Stomach smooth muscle (tissue), 2 donors: ENCODE results near the gene FOXRED1.
"Not testable (repeated sequence)": the region's sequence is repeated elsewhere in the genome, so short reads cannot be mapped to it uniquely, and the experiment has no call there.

Source experiments
- H3K27ac ChIP-seq: one replicate; pipeline ENCODE4 v1.7.0; 2013; ENCODE audit warnings: mild to moderate bottlenecking, low read length, inconsistent platforms
- H3K27me3 ChIP-seq, 2 donors: one replicate each; pipeline ENCODE4 v1.7.0; 2013; ENCODE audit warnings: low read length in 2 of 2; ENCODE audit not compliant: insufficient read depth in 2 of 2, control insufficient read depth in 1 of 2
- H3K36me3 ChIP-seq, 2 donors: one replicate each; pipeline ENCODE4 v1.7.0; 2013; ENCODE audit warnings: low read length in 2 of 2; ENCODE audit not compliant: control insufficient read depth in 2 of 2, insufficient read depth in 2 of 2
- H3K4me1 ChIP-seq: one replicate; pipeline ENCODE4 v1.7.0; 2013; ENCODE audit warnings: low read length; ENCODE audit not compliant: control insufficient read depth, insufficient read depth
- H3K4me3 ChIP-seq, 2 donors: one replicate each; pipeline ENCODE4 v1.7.0; 2013; ENCODE audit warnings: low read length in 2 of 2
- H3K9ac ChIP-seq, 2 donors: one replicate each; pipeline ENCODE4 v1.7.0; 2013; ENCODE audit warnings: low read length in 2 of 2, mild to moderate bottlenecking in 1 of 2
- H3K9me3 ChIP-seq, 2 donors: one replicate each; pipeline ENCODE4 v1.7.0; 2013; ENCODE audit warnings: low read length in 2 of 2; ENCODE audit not compliant: control insufficient read depth in 2 of 2
- donor health status: healthy.
- donor health status: Pancreatic carcinoma.

Gene FOXRED1

DNA sequence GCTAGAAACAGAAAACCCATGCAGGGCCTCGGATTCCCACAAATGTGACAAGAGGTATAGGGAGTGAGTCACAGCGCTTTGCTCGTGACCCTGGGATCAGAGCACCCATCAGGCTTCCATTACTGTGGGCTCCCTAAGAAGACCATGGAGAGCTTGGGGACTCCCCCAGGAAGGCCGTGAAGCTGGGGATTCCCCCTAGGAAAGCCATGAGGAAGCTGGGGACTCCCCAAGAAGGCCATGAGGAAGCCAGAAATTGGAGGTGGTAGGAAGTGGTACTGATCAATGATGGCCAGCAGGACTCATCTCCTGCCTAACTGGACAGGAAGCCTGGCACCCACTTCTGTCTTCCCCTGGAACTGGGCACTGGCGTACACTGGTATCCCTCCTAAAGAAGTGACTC is 24.8 kb downstream of the FOXRED1 start:
- Histone ChIP-seq H3K36me3 (peaks cover 29 to 42% of the 10 kb centered on the region in 2 donors), H3K27ac (no peak overlapping the region), H3K9ac (no peak overlapping the region), H3K27me3 (no peaks in the 10 kb centered on the region), H3K4me1 (peaks cover 4% of the 10 kb centered on the region), H3K4me3 (no peak overlapping the region), H3K9me3 (no peaks in the 10 kb centered on the region)

DNA sequence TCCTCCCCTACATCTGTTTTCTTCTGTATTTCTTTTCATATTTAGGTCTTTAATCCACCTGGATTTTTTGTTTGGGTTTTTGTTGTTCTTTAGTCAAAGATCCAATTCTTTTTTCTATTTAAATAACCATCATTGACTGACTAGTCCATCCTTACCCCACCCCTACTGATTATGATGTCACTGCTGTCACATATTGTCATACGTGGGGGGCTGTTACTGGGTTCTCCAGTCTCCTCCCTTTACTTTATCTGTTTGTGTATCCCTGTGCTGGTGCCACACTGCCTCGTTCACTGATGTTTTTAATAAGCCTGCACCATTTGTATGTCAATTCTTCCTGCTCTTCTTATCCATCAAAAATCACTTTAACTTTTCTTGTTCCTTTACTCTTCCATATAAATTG is 28.1 kb downstream of the FOXRED1 start:
- no peaks in the 10 kb centered on the region for H3K27me3 ChIP-seq

DNA sequence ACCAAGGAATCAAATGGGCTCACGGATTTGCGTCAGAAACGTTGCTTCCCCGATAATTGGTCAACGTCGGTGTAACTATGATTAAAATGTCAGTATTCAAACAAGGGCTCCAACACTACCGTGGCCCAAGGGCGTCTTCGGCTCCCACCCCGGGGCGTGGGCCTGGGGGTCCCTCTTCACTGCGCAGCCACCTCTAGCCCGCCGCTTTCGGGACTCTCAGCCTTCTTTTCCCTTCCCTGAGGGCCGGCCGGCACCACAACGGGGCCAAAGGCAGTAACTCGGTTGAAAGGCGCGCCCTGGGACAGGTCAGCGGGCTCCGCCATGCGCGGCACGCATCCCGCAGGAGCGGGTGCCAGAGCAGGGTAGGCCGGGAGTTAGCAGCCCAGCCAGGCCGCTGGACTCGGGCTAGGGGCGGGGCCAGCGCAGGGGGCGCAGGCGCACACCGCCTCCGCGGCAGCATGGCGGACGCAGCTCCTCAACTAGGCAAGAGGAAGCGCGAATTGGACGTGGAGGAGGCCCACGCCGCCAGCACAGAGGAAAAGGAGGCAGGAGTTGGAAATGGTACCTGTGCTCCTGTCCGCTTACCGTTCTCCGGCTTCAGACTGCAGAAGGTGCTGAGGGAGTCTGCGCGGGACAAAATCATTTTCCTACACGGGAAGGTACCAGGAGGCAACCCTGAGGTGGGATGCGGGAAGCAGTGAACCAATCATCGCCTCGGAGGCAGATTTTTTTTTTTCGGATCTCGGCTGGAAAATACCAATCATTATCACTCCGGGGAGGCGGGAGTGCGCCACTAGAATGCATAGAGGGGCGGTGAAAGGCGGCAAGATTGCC is 34.9 kb downstream of the FOXRED1 start, which contains the start of gene DCPS:
Gene DCPS, plus strand, starts transcription at position 438 of the 834 bp plus-strand sequence. Its CDS starts 21 bp downstream, at position 459.
- H3K4me3 ChIP-seq: peak within 1 kb of the TSS; percentile 97 to 98
- no peaks in the 10 kb centered on the region for H3K9me3 ChIP-seq
- no peaks in the 10 kb centered on the region for H3K27me3 ChIP-seq
- peaks cover 14% of the 10 kb centered on the region for H3K4me1 ChIP-seq
- peak within 1 kb of the TSS; percentile 92 for H3K27ac ChIP-seq
- peaks cover 4 to 5% of the 10 kb centered on the region in 2 donors for H3K36me3 ChIP-seq
- H3K9ac ChIP-seq: peak within 1 kb of the TSS; percentile 91 to 93

More for the DNA sequence above, 28.1 kb downstream of the FOXRED1 start:
- Histone ChIP-seq H3K27ac (no peak overlapping the region), H3K9me3 (no peaks in the 10 kb centered on the region), H3K9ac (no peak overlapping the region), H3K4me1 (no peaks in the 10 kb centered on the region), H3K36me3 (peaks cover 22 to 28% of the 10 kb centered on the region in 2 donors), H3K4me3 (no peak overlapping the region)

DNA sequence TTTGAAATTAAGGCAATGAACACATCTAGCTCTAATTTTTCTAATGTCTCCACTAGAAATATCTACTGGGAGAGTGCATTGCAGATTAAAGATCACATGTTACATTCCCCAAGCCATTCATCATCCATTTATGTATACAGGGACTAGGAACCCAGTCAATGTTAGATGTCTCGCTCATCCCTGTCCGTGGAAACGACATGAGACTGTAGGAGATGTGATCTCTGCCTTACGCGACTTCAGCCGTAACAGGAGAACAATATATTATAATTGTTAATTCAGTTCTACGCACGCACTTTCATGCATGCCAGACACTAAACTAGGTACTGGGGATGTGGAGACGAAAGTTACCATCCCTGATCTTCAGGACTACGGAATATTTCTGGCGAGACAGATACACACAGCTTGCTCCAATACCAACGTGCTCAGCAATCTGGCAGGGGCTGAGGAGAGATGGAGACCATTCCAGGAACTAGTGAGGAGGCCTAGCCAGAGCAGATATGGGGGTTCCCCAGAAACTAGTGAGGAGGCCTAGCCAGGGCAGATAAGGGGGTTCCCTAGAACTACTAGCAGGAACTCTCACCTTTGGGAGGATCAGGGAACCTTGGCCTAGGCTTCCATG is 35.6 kb downstream of the FOXRED1 start:
- Histone ChIP-seq H3K4me1 (peaks cover 14% of the 10 kb centered on the region), H3K9me3 (no peaks in the 10 kb centered on the region), H3K36me3 (peaks cover 4% of the 10 kb centered on the region in 2 donors), H3K27me3 (no peaks in the 10 kb centered on the region), H3K27ac (peak overlapping the region; percentile 92), H3K9ac (peak overlapping the region; percentile 91 to 93), H3K4me3 (peak overlapping the region; percentile 97 to 98)

DNA sequence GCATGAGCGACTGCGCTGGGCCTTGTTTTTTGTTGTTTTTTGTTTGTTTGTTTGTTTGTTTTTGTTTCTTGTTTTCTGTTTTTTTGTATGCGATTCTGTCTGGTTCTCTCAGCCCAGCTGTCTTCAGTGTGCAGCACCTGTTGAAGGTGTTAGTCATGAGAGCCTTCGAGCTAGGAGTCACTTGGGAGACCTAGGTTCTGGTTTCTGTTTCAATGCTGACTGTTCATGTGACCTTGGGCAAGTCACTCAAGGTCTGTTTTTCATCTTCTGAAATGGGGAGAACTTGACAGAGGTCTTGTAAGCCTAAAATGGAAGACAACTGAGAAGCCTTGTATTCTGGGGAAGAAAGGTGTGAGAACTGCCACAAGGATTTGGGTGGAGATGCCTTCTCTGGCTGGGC is 36.7 kb downstream of the FOXRED1 start:
- Histone ChIP-seq H3K27me3 (no peaks in the 10 kb centered on the region), H3K9ac (no peak overlapping the region), H3K4me3 (no peak overlapping the region), H3K36me3 (peaks cover 0 to 4% of the 10 kb centered on the region in 2 donors), H3K27ac (no peak overlapping the region), H3K4me1 (peaks cover 16% of the 10 kb centered on the region), H3K9me3 (no peaks in the 10 kb centered on the region)

DNA sequence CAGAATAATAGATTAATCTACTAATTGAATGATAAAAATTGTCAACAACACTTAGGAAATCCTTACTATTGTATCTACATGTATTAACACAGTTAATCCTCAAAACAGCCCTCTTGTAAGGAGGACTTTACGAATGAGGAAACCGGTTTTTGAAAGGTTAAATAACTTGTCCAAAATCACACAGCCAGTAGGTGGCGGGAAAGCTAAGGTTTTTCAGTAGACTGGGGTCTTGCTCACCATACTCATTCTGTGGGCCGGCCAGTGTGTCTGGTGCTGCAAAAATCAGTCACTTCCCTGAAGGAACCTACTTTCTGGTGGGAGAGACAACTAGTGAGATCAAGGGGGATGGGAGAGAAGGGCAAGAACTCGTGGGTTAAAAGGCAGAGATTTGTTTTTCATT is 38.8 kb downstream of the FOXRED1 start:
- H3K36me3 ChIP-seq: peaks cover 0 to 7% of the 10 kb centered on the region in 2 donors
- H3K27me3 ChIP-seq: no peaks in the 10 kb centered on the region
- H3K9ac ChIP-seq: no peak overlapping the region
- no peak overlapping the region for H3K4me3 ChIP-seq
- H3K27ac ChIP-seq: no peak overlapping the region
- no peaks in the 10 kb centered on the region for H3K9me3 ChIP-seq
- H3K4me1 ChIP-seq: peaks cover 22% of the 10 kb centered on the region

DNA sequence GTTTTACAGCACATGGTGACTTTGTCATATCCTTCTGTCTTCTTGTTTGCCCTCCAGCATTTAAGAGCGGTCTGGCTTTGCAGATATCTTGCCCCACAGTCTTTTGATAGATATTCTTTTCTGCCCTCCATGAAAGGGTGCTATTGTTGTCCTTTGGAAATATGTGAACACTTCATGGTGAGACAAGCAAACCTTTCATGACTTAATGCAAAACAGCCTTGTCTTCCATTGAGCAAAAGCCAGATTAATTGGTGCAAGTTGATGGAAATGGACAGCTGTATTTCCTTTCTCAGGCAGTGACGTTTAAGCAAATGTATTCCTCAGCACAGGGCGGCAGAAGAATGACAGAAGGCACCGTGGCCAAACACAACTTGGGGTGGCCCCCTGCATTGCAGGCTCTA is 39.3 kb downstream of the FOXRED1 start:
- Histone ChIP-seq H3K9ac (no peak overlapping the region), H3K4me1 (peaks cover 22% of the 10 kb centered on the region), H3K36me3 (peaks cover 0 to 9% of the 10 kb centered on the region in 2 donors), H3K4me3 (no peak overlapping the region), H3K27me3 (no peaks in the 10 kb centered on the region), H3K9me3 (no peaks in the 10 kb centered on the region), H3K27ac (no peak overlapping the region)

DNA sequence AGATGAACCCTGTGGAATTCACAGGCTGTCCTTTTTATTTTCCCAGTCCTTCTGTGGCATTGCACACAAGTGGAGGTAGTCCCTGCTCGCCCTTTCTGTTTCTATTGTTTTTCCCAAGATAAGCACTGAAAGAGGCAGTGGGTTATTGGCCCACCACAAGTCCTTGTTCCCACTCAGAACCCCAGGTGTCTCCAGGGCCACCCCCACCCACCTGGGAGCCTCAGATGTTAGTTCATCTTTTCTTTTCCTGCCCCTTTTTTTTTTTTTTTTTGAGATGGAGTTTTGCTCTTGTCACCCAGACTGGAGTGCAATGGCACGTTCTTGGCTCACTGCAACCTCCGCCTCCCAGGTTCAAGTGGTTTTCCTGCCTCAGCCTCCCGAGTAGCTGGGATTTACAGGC is 39.8 kb downstream of the FOXRED1 start:
- not testable (repeated sequence) for H3K9ac ChIP-seq, H3K27me3 ChIP-seq, H3K36me3 ChIP-seq, H3K4me3 ChIP-seq, H3K9me3 ChIP-seq, H3K27ac ChIP-seq
- H3K4me1 ChIP-seq: peaks cover 19% of the 10 kb centered on the region

DNA sequence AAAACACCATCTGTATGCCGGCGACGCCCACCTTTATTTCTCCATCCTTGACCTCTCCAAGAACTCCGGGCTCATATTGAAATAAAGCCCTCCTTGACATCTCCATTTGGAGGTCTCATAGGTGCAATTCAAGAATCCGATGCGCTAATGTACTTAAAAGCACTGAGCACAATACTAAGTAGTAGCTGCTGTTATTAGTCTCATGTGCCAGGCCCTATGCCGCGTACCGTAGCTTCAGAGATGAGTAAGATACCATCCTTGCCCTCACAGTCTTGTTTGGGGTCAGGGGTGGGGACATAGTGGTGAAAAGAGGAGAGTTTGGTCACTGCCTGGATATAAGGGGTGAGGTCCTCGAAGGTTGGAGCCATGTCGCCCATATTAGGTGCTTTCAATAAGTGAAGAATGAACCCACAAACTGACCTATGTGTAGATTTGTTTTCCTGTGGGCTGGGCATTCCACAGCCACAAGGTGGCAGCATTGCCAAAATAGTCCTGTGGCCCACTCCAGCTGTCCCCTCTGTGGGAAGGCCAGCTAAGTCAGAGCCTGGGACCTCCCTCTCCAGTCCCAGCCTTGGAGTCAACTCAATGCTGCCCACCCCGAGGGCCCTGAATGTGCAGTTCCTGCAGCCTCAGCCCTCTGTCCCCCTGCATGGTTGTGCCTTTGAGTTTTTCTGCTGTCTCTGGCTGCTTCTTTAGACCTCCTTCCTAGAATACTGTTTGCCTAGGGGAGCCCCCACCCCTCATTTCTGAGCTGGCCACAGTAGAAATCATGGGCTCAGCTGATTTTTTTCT is 41.4 kb downstream of the FOXRED1 start:
- Histone ChIP-seq H3K27ac (no peak overlapping the region), H3K9me3 (no peaks in the 10 kb centered on the region), H3K4me3 (peak overlapping the region in 1 of 2 donors; percentile 29), H3K27me3 (no peaks in the 10 kb centered on the region), H3K9ac (peak overlapping the region in 1 of 2 donors; percentile 36), H3K4me1 (peaks cover 8% of the 10 kb centered on the region), H3K36me3 (peaks cover 0 to 12% of the 10 kb centered on the region in 2 donors)

DNA sequence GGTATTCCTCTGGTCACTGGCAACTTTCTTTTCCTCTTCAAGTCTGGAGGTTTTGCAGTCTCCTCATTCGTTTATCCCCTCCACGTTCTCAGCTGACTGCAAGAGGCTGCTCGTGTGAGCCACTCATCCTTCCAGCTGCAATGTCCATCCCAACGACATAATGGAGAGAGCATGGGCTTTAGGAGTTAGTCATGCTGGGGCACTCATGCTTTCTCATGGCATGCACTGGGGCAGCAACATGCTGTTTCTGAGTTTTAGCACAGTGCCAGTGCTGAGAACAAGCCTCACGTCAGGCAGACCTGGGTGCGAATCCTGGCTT is 42.0 kb downstream of the FOXRED1 start:
- Histone ChIP-seq H3K9ac (peak overlapping the region in 1 of 2 donors; percentile 36), H3K9me3 (no peaks in the 10 kb centered on the region), H3K4me1 (peaks cover 8% of the 10 kb centered on the region), H3K27ac (no peak overlapping the region), H3K27me3 (no peaks in the 10 kb centered on the region), H3K4me3 (no peak overlapping the region), H3K36me3 (peaks cover 0 to 12% of the 10 kb centered on the region in 2 donors)
